Mononuclear cell (primary cell): ENCODE data around the gene S100A2. TPM values are rescaled to one million over a fixed set of nuclear protein-coding genes. Genes with fewer than 3 reads are reported as not detected.

Experiments
- H3K27me3 ChIP-seq: 2 replicates; pipeline ENCODE4 v1.6.0; 2011; ENCODE audit warnings: low read length, control low read depth; ENCODE audit not compliant: insufficient read depth
- H3K4me1 ChIP-seq: 2 replicates; pipeline ENCODE4 v1.5.1; 2011; ENCODE audit warnings: mild to moderate bottlenecking, low read length, control low read depth; ENCODE audit not compliant: insufficient read depth
- H3K4me3 ChIP-seq: 2 replicates; pipeline ENCODE4 v1.5.1; 2011; ENCODE audit warnings: mild to moderate bottlenecking, low read length, moderate library complexity
- H3K9me3 ChIP-seq: 2 replicates; pipeline ENCODE4 v1.5.1; 2011; ENCODE audit warnings: low read depth, mild to moderate bottlenecking, control low read depth, low read length
- total RNA-seq: library from RNA; depleted of rRNA; stranded (reverse); fragments of >200 nt; gene quantifications from one replicate; pipeline ENCODE4 v1.2.3, GENCODE V29; 2012

The S100A2 gene
- total RNA-seq, 1 donor: 0.21 TPM

GRCh38 chr1:153561466-153561985 lies 4.1 kb downstream of the S100A2 start:
- Histone ChIP-seq H3K9me3 (no peaks in the 10 kb centered on the region), H3K4me3 (no peak overlapping the region), H3K4me1 (peaks cover 36% of the 10 kb centered on the region), H3K27me3 (no peaks in the 10 kb centered on the region)

- H3K4me1 ChIP-seq: peaks cover 35% of the 10 kb centered on the region
- H3K27me3 ChIP-seq: no peaks in the 10 kb centered on the region
- H3K4me3 ChIP-seq: no peak overlapping the region
- H3K9me3 ChIP-seq: no peaks in the 10 kb centered on the region
These were observed 4.7 kb downstream of the S100A2 start for GRCh38 chr1:153560771-153561465.

DNA sequence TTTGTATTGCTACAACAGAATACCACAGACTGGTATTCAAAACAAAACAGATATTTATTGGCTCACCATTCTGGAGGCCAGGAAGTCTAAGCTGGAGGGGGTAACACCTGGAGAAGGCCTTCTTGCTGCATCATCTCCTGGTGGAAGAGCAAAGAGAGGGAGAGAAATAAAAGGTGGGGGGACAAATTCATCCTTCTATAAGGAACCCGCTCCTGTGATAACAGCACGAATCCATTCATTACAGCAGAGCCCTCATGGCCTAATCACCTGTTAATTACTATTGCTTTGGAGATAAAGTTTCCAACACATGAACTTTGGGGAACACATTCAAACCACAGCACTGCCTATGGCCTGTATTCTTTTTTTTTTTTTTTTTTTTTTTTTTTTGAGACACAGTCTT lies 5.4 kb downstream of the S100A2 start:
- Histone ChIP-seq H3K4me3 (no peak overlapping the region), H3K27me3 (no peaks in the 10 kb centered on the region), H3K4me1 (peaks cover 28% of the 10 kb centered on the region), H3K9me3 (no peaks in the 10 kb centered on the region)

GRCh38 chr1:153557877-153558276 lies 7.8 kb downstream of the S100A2 start:
- no peaks in the 10 kb centered on the region for H3K9me3 ChIP-seq
- no peak overlapping the region for H3K4me3 ChIP-seq
- peaks cover 26% of the 10 kb centered on the region for H3K4me1 ChIP-seq
- no peaks in the 10 kb centered on the region for H3K27me3 ChIP-seq

- H3K27me3 ChIP-seq: no peaks in the 10 kb centered on the region
- no peak overlapping the region for H3K4me3 ChIP-seq
- no peaks in the 10 kb centered on the region for H3K9me3 ChIP-seq
- peaks cover 30% of the 10 kb centered on the region for H3K4me1 ChIP-seq
These were observed 9.3 kb downstream of the S100A2 start for GRCh38 chr1:153556348-153556747.

DNA sequence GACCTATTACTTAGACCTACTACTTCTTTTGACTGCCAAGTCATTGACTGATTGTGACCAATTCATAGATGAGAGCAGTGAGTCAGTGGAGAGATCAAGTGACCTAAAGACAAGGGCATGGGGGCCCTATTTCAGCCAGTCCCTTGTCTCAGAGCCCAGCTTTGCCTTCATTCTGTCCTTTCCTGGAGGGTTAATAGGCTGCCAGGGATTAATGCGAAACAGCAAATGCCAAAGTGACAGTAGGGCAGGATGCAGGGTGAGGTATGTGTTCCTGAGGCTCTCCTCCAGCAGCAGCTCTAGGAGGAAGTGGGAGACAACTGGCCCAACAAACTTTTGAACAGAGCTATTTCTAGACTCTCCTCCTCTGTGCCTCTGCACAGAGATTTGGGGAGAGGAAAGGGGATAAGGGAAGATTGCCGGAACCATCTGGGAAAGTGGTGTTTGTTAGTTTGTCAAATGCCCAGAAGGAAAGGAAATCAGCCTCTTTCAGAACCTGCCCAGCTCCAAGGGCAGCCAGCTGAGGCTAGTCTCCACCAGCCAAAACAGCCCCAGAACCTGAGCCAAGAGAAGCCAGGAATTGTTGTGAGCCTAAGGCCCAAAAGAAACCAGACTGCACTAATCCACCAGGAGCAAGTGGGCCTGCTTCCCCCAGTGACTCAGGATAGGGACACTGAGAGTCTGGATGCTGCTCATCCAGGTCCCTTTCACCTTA lies 11.7 kb downstream of the S100A2 start:
- Histone ChIP-seq H3K27me3 (no peaks in the 10 kb centered on the region), H3K4me3 (no peak overlapping the region), H3K9me3 (no peaks in the 10 kb centered on the region), H3K4me1 (peaks cover 52% of the 10 kb centered on the region)

GRCh38 chr1:153553096-153553495 lies 12.5 kb downstream of the S100A2 start:
- Histone ChIP-seq H3K4me3 (no peak overlapping the region), H3K9me3 (no peaks in the 10 kb centered on the region), H3K27me3 (no peaks in the 10 kb centered on the region), H3K4me1 (peaks cover 61% of the 10 kb centered on the region)

- Histone ChIP-seq H3K4me1 (peaks cover 69% of the 10 kb centered on the region), H3K4me3 (no peak overlapping the region), H3K27me3 (no peaks in the 10 kb centered on the region), H3K9me3 (no peaks in the 10 kb centered on the region)
These were observed 13.3 kb downstream of the S100A2 start for GRCh38 chr1:153552335-153552734.

- Histone ChIP-seq H3K27me3 (no peaks in the 10 kb centered on the region), H3K4me1 (peaks cover 70% of the 10 kb centered on the region), H3K9me3 (no peaks in the 10 kb centered on the region), H3K4me3 (no peak overlapping the region)
These were observed 14.7 kb downstream of the S100A2 start for GRCh38 chr1:153550827-153551500.

- Histone ChIP-seq H3K4me1 (peaks cover 76% of the 10 kb centered on the region), H3K27me3 (no peaks in the 10 kb centered on the region), H3K9me3 (no peaks in the 10 kb centered on the region), H3K4me3 (no peak overlapping the region)
These were observed 15.3 kb downstream of the S100A2 start for GRCh38 chr1:153550398-153550758.

- Histone ChIP-seq H3K4me1 (peaks cover 81% of the 10 kb centered on the region), H3K27me3 (no peaks in the 10 kb centered on the region), H3K9me3 (no peaks in the 10 kb centered on the region), H3K4me3 (no peak overlapping the region)
These were observed 15.8 kb downstream of the S100A2 start for GRCh38 chr1:153549741-153550397.

DNA sequence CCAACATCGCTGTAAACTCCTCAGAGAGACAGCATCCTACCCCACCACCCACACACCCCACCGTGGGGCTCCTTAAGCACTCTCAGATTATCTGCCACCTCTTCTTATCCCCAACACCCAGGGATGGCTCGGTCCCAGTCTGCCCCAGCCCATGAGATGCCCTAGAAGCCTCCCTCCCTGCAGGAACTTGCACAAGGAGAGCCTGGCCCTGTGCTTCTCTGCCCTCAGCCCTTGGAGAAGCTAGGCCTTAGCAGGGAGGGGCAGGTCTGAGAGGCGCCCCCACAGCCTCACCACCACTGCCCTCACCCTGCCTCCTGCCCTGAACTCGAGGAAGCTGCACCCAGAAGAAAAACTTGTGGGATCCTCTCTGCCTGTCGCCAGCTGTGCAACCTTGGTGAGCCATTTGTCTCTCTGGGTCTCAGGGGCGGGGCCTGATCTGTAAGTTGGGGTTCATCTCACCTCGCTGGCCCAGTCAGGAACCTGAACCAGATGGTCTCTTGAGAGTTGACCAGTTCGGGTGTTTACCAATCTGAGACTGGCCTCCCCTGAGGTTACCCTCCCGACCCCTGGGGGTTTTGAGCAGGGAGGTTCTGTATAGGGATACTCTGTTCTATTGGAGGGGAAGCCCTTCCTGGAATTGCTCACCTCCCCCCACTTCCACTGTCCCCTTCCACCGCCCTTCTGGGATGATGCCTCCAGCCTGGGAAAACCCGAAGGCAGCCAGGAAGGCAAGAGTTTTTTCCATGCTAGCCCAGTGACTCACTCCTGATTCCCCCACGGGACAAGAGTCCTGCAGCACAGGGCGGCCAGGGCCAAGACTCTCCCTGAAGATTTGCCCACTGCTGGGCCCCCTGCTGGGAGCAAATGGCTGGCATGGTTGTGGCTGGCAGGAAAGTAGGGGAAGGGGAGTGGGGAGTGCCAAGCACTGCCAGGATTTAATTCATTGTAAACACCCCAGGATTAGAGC lies 16.6 kb downstream of the S100A2 start, which contains the start of gene S100A3:
S100A3 (minus strand) TSS at position 537 of the 967 bp plus-strand sequence. CDS start 773 bp downstream, outside the sequence.
- H3K4me1 ChIP-seq: peaks cover 84% of the 10 kb centered on the region
- no peaks in the 10 kb centered on the region for H3K27me3 ChIP-seq
- H3K4me3 ChIP-seq: no peak within 1 kb of the TSS
- H3K9me3 ChIP-seq: no peaks in the 10 kb centered on the region

- Histone ChIP-seq H3K4me1 (peaks cover 87% of the 10 kb centered on the region), H3K27me3 (no peaks in the 10 kb centered on the region), H3K4me3 (no peak overlapping the region)
These were observed 17.8 kb downstream of the S100A2 start for GRCh38 chr1:153547560-153548551.

More at GRCh38 chr1:153547560-153548551, 17.8 kb downstream of the S100A2 start:
- no peaks in the 10 kb centered on the region for H3K9me3 ChIP-seq
